NCI-H2196 (cell line): ENCODE results near the gene SLC5A11.
"Not testable (repeated sequence)": the region's sequence is repeated elsewhere in the genome, so short reads cannot be mapped to it uniquely, and the experiment has no call there.

ENCODE experiments used
- DNase-seq: peaks from one replicate; lab custom pipeline; 2025; ENCODE audit not compliant: unreplicated experiment; lab: John Stamatoyannopoulos, UW

SLC5A11 gene

DNA sequence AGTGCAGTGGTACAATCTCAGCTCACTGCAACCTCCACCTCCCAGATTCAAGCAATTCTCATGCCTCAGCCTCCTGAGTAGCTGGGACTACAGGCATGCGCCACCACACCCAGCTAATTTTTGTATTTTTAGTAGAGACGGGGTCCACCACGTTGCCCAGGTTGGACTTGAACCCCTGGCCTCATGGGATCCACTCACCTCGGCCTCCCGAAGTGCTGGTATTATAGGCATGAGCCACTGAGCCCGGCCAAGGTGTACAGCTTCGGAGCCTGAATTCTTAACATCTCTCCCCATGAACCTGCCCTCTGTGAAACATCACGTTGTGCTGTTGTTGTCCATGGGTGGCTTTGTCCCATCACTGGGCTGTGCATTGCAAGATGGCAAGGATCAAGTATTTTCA is 11.1 kb downstream of the SLC5A11 start:
- not testable (repeated sequence) for DNase-seq

DNA sequence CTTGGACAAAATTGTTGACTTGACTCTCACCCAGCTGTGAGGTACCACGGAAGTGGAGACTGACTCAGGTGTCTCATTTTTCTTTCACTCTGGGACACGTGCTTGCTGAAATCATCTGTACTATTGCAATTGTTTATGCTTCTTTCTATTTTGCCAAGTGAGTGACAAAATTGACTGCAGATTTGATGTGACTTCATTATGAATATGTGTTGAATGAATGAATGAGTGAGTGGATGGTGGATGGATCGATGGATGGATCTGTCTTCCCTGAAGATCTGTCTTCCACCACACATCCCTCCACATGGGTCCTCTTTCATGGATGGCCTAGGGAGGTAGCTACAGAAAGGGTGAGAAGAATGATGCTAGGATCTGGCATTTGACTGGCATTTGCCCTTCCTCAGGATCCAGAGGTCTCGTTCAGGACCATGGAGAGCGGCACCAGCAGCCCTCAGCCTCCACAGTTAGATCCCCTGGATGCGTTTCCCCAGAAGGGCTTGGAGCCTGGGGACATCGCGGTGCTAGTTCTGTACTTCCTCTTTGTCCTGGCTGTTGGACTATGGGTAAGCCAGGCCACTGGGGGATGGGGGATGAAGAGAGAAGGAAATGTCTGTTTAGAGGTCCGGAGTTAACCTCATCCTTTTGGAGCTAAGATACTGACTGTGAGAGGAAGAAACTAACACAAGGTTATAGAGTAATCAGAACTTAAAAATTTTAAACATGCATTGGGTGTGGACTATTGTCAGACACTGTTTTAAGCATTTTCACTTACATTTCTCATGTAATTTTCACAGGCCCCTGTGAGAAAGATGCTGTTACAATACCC is 12.7 kb downstream of the SLC5A11 start:
- no peak for DNase-seq

DNA sequence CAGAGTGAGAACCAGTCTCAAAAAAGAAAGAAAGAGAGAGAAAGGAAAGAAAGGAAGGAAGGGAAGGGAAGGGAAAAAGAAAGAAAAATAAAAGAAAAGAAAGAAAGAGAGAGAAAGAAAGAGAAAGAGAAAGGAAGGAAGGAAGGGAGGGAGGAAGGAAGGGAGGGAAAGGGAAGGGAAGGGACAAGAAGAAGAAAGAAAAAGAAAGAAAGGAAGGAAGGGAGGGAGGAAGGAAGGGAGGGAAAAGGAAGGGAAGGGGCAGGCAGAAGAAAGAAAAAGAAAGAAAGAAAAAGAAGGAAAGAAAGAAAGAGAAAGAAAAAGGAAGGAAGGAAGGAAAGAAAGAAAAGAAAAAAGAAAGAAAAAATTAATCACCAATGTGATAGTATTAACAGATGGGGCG is 15.7 kb downstream of the SLC5A11 start:
- no peak for DNase-seq

GRCh38 chr16:24863582-24864437 is 18.0 kb downstream of the SLC5A11 start:
- no peak for DNase-seq

DNA sequence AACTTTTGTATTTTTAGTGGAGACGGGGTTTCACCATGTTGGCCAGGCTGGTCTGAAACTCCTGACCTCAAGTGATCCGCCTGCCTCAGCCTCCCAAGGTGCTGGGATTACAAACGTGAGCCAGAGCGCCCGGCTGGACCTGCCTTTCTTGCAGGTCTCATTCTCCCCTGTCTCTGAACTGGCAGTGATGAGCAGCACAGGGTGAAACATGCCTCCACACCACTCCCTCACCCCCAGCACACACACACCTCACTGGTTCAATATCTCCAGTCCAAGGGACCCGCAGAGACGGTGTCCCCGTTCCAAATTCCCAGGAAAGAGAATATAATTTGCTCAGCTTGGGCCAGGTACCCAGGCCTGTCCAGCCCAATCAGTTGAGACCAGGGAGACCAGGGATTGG is 23.3 kb downstream of the SLC5A11 start:
- DNase-seq, result no peak

GRCh38 chr16:24871891-24872290 is 26.1 kb downstream of the SLC5A11 start:
- no peak for DNase-seq

DNA sequence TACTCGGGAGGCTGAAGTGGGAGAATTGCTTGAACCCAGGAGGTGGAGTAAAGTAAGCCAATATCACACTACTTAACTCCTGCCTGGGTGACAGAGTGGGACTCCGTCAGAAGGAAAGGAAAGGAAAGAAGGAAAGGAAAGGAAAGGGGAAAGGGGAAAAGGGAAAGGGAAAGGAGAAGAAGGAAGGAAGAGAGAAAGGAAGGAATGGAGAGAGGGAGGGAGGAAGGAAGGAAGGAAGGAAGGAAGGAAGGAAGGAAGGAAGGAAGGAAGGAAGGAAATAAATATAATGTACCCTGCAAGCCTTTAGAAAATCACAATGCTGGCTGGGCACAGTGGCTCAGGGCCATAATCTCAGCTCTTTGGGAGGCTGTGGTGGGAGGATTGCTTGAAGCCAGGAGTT is 27.3 kb downstream of the SLC5A11 start:
- DNase-seq, result no peak

GRCh38 chr16:24875466-24875865 is 29.7 kb downstream of the SLC5A11 start:
- no peak for DNase-seq

- DNase-seq, result no peak
Observed at GRCh38 chr16:24876231-24876630, 30.5 kb downstream of the SLC5A11 start.

GRCh38 chr16:24879684-24880083 is 33.9 kb downstream of the SLC5A11 start:
- DNase-seq, result no peak

DNA sequence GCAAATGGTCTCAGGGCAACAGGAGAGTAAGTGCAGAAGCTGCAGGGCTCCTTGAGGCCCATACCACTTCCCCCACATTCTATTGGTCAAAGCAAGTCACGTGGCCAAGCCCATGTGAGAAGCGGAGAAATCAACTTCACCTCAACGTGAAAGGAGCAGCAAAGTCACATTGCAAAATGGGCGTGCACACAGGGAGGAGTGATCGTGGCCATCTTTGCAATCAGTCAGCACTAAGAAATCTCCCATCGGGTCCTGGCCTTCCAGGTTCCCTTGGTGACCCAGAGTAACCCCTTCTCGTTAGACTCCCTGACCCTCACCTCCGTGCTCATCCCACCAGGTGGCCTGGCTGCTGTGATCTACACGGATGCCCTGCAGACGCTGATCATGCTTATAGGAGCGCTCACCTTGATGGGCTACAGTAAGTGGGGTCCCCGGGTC is 38.0 kb downstream of the SLC5A11 start:
- DNase-seq, result no peak

- no peak for DNase-seq
Observed at GRCh38 chr16:24887472-24887871, 41.7 kb downstream of the SLC5A11 start.

GRCh38 chr16:24890746-24891145 is 45.0 kb downstream of the SLC5A11 start:
- no peak for DNase-seq

DNA sequence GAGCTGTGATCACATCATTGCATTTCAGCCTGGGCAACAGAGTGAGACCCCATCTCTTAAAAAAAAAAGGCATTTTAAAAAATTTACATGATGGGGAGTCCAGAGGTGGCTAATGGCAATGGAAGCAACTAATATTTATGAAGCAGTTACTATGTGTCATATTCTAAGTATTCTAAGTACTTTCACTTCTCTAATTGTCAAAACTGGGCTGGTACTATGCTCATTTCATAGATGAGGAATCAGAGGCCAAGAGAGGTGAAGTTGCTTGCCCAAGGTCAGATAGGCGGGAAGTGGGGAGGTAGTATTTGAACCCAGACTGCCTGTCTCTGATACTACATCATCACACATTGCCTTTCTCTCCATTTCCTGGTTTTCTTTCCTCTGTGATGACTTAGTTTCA is 50.7 kb downstream of the SLC5A11 start:
- no peak for DNase-seq

- DNase-seq, result not testable (repeated sequence)
Observed at GRCh38 chr16:24897522-24897921, 51.8 kb downstream of the SLC5A11 start.

DNA sequence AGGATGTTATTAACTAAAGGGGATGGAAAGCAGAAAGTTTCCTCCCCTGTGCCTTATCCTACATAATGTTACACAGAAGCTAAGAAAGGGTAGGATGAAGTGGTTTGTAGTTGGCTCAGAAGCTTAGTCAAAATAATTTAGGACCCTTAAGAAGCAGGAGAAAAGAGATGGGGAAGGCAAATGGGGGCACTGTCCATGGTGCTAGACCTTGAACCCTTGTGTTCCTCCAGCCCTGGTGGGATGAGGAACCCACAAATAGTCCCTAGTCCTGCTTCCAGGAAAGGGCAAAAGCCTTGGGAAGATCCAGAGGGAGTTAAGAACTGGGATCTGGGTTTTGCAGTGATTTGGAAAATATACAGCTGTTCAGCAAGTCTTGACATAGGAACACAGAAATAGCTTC is 54.5 kb downstream of the SLC5A11 start:
- DNase-seq, result no peak

DNA sequence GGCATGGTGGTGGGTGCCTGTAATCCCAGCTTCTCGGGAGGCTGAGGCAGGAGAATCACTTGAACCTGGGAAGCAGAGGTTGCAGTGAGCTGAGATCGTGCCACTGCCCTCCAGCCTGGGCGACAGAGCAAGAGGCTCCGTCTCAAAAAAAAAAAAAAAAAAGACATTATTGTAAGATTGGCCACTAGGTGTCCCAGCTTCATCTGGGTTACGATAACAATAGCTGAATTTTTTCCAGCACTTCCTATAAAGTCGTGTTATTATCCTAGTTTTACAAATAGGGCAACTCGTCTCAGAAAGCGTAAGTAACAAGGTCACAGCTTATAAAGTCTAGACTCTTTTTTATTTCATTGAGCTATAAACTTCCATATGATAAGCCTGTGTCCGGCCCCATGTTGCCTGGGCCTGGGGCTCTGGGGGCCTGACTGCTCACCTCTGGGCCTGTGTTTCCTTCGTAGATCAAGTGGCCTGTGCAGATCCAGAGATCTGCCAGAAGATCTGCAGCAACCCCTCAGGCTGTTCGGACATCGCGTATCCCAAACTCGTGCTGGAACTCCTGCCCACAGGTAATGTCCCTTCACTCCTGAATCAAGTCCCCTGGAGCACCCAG is 60.5 kb downstream of the SLC5A11 start:
- DNase-seq, result peak; percentile 15

GRCh38 chr16:24906901-24907300 is 61.1 kb downstream of the SLC5A11 start:
- DNase-seq, result no peak

- DNase-seq, result no peak
Observed at GRCh38 chr16:24908716-24909115, 63.0 kb downstream of the SLC5A11 start.

GRCh38 chr16:24909856-24910255 is 64.1 kb downstream of the SLC5A11 start:
- DNase-seq, result no peak

DNA sequence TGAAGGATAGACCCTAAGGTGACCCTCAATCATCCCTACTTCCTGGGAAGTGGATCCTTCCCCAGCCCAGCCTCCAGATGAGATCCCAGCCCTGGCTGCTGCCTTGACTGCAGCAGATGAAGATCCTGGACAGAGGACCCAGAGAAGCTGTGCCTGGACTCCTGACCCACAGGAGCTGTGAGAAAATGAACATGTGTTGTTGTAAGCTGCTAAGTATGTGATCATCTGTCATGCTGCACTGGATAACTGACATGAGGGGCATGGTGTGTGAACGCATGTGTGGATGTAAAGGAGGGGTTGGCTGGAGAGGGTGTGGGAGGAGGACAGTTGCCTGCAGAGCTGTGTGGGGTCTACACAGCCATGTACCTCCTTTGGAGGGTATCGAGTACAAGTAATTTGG is 69.3 kb downstream of the SLC5A11 start:
- no peak for DNase-seq

DNA sequence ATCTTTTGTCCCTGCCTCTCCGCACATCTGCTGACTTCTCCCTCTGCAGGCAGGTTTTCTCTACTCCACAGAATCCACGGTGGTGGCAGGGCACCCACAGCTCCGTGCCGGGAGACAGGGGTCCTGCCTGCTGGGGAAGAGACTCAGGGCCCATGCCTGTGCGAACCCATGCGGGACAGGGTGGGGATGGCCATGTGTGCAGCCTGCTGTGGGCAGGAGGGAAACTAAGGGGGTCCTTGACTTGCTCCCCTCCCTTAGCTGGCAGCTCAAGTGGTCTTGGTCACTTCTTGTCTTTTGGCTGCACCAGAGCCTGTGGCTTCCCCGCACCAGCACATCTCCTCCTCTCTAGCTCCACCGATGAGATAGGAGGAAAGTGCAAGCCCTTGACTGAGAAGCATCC is 69.8 kb downstream of the SLC5A11 start:
- no peak for DNase-seq
